SKM-1 (cell line): ENCODE data around the gene IFIT2.
"Not testable (repeated sequence)": the region's sequence is repeated elsewhere in the genome, so short reads cannot be mapped to it uniquely, and the experiment has no call there.

Experiments
- DNase-seq: peaks from one replicate; lab custom pipeline; 2025; ENCODE audit not compliant: unreplicated experiment; lab: John Stamatoyannopoulos, UW

Gene IFIT2

DNA sequence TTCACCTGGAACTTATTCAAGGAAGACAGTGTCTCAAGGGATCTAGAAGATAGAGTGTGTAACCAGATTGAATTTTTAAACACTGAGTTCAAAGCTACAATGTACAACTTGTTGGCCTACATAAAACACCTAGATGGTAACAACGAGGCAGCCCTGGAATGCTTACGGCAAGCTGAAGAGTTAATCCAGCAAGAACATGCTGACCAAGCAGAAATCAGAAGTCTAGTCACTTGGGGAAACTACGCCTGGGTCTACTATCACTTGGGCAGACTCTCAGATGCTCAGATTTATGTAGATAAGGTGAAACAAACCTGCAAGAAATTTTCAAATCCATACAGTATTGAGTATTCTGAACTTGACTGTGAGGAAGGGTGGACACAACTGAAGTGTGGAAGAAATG is 36.9 kb downstream of the IFIT2 start:
- no peak for DNase-seq

- no peak for DNase-seq
These were observed 38.0 kb downstream of the IFIT2 start for GRCh38 chr10:89339875-89340274.

GRCh38 chr10:89341649-89342048 is 39.8 kb downstream of the IFIT2 start:
- no peak for DNase-seq

DNA sequence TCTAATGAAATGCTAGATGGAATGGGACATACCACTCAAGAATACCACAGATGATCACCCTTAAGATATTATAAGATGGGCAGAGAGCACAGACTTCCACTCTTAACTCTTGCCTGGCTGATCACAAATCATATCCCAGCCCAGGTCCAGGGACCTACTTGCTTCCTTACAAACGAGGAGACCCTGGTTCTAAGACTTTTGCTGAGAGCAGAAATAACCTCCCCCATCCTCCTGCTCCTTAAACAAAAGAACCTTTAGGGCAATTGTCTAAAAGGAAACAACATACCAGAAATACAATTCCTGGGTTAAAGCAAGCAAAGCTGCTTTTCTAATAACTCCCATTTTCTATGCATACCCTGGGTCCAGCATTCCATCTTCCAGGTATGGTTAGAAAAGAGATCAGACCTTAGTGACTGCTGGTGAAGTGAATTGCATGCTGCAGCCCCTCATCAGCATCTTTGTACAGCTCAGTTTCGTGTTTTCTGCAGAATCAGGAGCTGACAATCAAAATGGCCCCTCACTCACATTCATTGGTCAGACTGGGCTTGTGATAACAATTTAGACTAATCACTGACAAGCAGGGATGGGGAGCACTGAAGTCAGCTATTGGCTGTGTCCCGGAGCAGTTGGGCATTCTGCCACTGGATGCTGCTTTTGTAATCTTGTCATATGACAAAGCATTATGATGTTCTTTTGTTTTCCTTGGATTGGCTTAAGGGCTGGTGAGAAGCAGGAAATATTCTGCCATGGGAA is 40.5 kb downstream of the IFIT2 start:
- no peak for DNase-seq

- DNase-seq, result no peak
These were observed 41.4 kb downstream of the IFIT2 start for GRCh38 chr10:89343089-89343767.

GRCh38 chr10:89344156-89344555 is 42.3 kb downstream of the IFIT2 start:
- DNase-seq, result no peak

GRCh38 chr10:89345367-89346000 is 43.6 kb downstream of the IFIT2 start:
- DNase-seq, result no peak

DNA sequence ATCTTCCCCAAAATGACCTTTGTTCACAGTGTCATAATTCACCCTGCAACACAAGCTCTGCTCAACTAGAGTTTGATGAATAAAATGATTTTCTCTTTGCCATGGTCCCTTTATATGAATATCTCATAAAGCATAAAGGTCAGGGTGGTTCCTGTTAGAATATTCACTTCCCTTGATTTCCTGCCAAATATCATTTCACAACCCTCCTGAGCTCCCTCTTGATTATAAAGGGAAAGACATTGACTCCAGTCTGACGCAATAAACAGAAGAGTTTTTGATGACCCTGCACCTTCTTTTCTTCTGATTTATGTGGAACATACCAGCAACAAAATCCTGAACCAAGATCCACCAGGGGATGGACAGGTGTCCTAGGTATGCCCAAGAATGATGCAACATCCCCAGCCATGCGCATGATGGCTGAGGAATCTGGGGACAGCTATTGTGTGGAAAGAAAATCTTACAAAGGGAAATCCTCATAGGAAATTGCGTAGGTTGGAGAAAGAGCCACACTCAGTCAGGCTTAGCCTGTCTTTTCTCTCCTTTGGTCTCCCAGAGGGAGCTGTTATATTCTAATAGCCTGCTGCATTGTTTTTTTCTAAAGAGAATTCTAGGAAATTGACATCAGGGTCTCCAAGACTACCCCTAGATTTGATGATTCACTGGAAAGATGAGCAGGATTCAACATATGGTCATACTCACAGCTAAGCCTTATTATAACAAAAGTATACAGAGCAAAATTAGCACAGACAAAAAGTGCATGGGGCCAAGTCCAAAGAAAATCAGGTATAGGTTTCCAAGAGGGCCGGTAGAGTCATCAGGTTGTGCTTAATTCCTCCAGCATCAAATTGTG is 44.8 kb downstream of the IFIT2 start:
- no peak for DNase-seq

DNA sequence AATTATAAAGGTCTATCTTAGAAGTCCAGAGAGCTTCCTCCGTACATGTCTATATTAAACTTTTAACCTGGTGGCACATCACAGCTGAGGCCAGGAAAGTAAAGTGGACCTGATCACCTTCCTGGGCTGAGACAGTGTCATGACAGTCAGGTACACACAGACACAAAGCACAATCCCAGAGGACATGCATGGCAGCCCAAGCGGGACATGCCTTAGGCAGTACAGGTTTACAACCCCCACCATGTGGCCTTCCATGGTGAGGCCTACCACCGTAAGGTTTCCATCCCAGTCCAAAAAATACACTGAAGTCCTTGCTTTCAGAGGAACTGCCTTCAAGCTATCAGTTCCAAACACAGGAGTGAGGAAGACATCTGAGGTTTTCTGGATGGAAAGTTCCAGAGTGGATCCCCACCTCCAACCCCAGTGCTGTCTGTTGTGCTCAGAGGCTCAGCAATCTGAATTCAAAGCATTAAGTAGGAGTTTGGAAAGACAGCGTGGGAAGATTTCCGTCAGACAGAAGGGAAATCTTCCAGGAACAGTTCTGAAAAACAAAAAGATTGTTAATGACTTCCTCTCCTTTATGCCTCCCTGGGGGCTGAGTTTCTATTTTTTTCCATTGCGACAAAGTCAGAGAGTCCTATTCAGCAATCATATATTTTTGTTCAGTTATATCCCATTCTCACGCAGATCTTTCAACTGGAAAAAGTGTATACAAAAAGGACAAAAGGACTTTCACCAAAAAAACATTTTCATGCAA is 46.0 kb downstream of the IFIT2 start:
- DNase-seq, result no peak

GRCh38 chr10:89348481-89348880 is 46.6 kb downstream of the IFIT2 start:
- DNase-seq, result no peak

DNA sequence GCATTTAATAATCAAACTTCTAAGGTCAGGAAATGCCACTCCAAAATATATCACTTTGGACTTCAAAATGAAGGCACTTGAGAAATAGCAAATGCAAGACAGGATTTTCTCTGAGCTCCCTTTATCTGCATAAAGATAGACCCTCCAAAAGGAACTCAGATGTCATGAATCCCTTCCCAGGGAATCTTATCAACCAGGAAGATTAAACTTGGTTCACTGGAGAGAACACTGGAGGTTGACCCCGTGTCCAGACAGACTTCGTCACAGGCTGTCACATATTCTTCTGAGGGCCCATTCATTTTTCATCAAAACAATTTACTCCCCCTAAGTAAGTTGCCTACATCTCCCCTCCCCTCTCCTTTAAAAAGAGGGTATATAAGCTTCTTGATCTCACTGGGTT is 47.1 kb downstream of the IFIT2 start:
- DNase-seq, result no peak

DNA sequence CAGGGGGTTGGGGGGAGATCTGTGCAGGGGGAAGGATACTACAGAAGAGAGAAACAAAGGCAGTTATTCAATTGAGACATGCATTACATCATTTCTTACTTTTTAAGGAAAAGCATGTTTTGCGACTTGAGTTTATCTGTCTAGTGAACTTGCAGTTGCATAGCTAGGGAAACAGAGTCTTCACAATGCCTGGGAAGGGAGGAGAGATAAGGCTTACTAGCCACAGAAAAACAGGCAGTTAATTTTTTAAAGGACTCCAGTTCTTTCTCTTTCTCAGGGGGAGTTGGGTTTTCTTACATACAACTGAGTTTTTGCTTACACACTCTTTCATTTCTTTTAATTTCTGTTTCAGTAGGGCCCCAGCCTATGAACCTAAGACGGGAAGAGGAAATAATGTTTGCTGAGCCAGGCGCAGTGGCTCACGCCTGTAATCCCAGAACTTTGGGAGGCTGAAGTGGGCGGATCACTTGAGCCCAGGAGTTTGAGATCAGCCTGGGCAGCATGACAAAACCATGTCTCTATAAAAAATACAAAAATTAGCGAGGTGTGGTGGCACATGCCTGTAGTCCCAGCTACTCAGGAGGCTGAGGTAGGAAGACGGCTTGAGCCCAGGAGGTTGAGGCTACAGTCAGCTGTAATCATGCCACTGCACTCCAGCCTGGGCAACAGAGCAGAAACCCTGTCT is 48.9 kb downstream of the IFIT2 start:
- not testable (repeated sequence) for DNase-seq

DNA sequence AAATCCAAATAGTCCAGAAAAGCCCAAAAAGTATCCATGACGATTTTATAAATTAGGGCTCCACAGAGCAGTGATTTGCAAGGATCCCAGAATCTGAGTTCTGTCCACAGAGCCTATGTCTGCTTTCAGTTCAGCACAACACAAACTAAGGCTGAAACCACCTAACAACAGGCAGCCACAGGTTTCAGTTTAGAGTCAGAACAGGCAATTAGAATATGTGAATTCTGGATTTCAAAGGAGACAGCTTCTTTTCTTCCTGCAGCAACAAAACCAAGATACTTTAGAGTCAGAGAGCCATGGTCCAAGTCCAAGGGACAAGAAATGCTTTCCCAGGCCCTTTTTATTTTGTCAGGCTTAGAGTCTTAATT is 49.5 kb downstream of the IFIT2 start:
- no peak for DNase-seq

- DNase-seq, result no peak
These were observed 50.1 kb downstream of the IFIT2 start for GRCh38 chr10:89351780-89352597.

GRCh38 chr10:89352802-89353201 is 51.0 kb downstream of the IFIT2 start:
- no peak for DNase-seq

DNA sequence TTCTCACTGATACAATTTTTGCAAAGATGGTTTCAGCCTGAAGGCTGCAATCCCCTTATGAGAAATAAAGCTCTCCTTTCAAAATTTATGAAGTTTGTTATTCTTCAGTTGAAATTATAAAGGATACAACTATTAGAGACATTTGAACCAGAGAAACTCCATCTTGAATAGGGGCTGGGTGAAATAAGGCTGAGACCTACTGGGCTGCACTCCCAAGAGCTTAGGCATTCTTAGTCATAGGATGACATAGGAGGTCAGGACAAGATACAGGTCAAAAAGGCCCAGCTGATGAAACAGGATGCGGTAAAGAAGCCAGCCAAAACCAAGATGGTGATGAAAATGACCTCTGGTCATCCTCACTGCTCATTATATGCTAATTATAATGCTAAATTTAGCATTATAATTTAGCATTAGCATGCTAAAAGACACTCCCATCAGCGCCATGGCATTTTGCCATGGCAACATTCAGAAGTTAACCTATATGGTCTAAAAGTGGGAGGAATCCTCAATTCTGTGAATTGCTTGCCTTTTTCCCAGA is 53.6 kb downstream of the IFIT2 start:
- DNase-seq, result no peak

- DNase-seq, result no peak
These were observed 55.2 kb downstream of the IFIT2 start for GRCh38 chr10:89357096-89357495.

GRCh38 chr10:89357975-89358374 is 56.1 kb downstream of the IFIT2 start:
- DNase-seq, result no peak
